T-cell (primary cell): ENCODE data around the gene CACNB4. TPM values are rescaled to one million over a fixed set of nuclear protein-coding genes. Genes with fewer than 3 reads are reported as not detected.

ENCODE experiments used
- ATAC-seq, 4 experiments: fragments of 200-7000 bp in 3 of 4; fragments of 150-1000 bp in 1 of 4; cut with Tn5 transposase; replicated peaks in 1 of 4; 1 replicate in 3 of 4; 2 replicates in 1 of 4; pipeline ENCODE4 v1.10.0; 2021; ENCODE audit warnings: moderate library complexity in 3 of 4, mild to moderate bottlenecking in 2 of 4, moderate number of reproducible peaks in 1 of 4
- CTCF ChIA-PET, 2 donors: fragments of 300-600 bp; sonication (Branson Sonifier 250); formaldehyde crosslinking; loops; one replicate each; lab custom pipeline; 2022; ENCODE audit warnings: antibody characterized with exemption in 2 of 2; lab: Charles Lee
- POLR2A ChIA-PET, 2 donors: fragments of 300-600 bp; sonication (Branson Sonifier 250); formaldehyde crosslinking; loops; one replicate each; lab custom pipeline; 2022; ENCODE audit warnings: antibody characterized with exemption in 2 of 2; lab: Charles Lee
- DNase-seq, 35 experiments: peaks; one replicate each; pipeline versions ENCODE4 v3.0.0 to v3.0.0-alpha.2; 2013 to 2023
- H3K27ac ChIP-seq: one replicate; pipeline ENCODE4 v1.5.1; 2013; ENCODE audit warnings: low read length
- H3K27me3 ChIP-seq, 2 experiments: replicated peaks in 1 of 2; 1 replicate in 1 of 2; 2 replicates in 1 of 2; pipeline versions ENCODE4 v1.6.1 to v1.7.0; 2013; ENCODE audit warnings: low read length in 1 of 2, mixed read lengths in 1 of 2; ENCODE audit not compliant: control insufficient read depth in 2 of 2, insufficient read depth in 2 of 2; ENCODE audit errors: extremely low read depth in 1 of 2
- H3K36me3 ChIP-seq, 2 donors: 1 replicate in 1 of 2; 2 replicates in 1 of 2; pipeline versions ENCODE4 v1.6.1 to v1.7.0; 2013; ENCODE audit warnings: low read length in 1 of 2; ENCODE audit not compliant: control insufficient read depth in 2 of 2, insufficient read depth in 1 of 2; ENCODE audit errors: extremely low read depth in 1 of 2
- H3K4me1 ChIP-seq, 2 experiments: 1 replicate in 1 of 2; 2 replicates in 1 of 2; pipeline versions ENCODE4 v1.6.1 to v1.7.0; 2013; ENCODE audit warnings: low read length in 2 of 2, mixed read lengths in 1 of 2; ENCODE audit not compliant: insufficient read depth in 2 of 2, control insufficient read depth in 1 of 2; ENCODE audit errors: extremely low read depth in 1 of 2
- H3K4me3 ChIP-seq, 2 donors: 1 replicate in 1 of 2; 2 replicates in 1 of 2; pipeline versions ENCODE4 v1.5.1 to v1.7.0; 2013; ENCODE audit warnings: mild to moderate bottlenecking in 2 of 2, low read length in 1 of 2, moderate library complexity in 1 of 2; ENCODE audit not compliant: control insufficient read depth in 1 of 2; ENCODE audit errors: extremely low read depth in 1 of 2
- H3K9me3 ChIP-seq: 2 replicates; pipeline ENCODE4 v1.7.0; 2013
- H3K27ac Mint-ChIP-seq, 2 donors: one replicate each; pipeline ENCODE4 v1.8.0; 2020 to 2021; ENCODE audit warnings: mild to moderate bottlenecking in 2 of 2, mixed read lengths in 2 of 2
- H3K27me3 Mint-ChIP-seq, 2 donors: one replicate each; pipeline ENCODE4 v1.8.0; 2021 to 2022; ENCODE audit warnings: mixed read lengths in 2 of 2
- H3K36me3 Mint-ChIP-seq: one replicate; pipeline ENCODE4 v1.8.0; 2021; ENCODE audit warnings: mixed read lengths
- H3K4me1 Mint-ChIP-seq, 3 donors: one replicate each; pipeline ENCODE4 v1.8.0; 2020 to 2022; ENCODE audit warnings: mixed read lengths in 3 of 3, mild to moderate bottlenecking in 1 of 3
- H3K4me3 Mint-ChIP-seq, 3 donors: one replicate each; pipeline ENCODE4 v1.8.0; 2020 to 2022; ENCODE audit warnings: mild to moderate bottlenecking in 3 of 3, mixed read lengths in 3 of 3, moderate library complexity in 3 of 3
- H3K9me3 Mint-ChIP-seq, 3 donors: one replicate each; pipeline ENCODE4 v1.8.0; 2020 to 2022; ENCODE audit warnings: mixed read lengths in 3 of 3
- WGBS: methylation state at CpG from one replicate; pipeline ENCODE4 v1.1.5; 2013; ENCODE audit warnings: missing lambda C conversion rate; ENCODE audit not compliant: insufficient coverage; 5-methylcytosine and 5-hydroxymethylcytosine counted together
- total RNA-seq, 35 experiments: library from RNA in 6 of 35; stranded (reverse) in 6 of 35; fragments of 120-200 nt in 1 of 35; gene quantifications; one replicate each; pipeline versions ENCODE4 v1.2.1 to v1.2.4 and lab custom pipeline; 2013 to 2026

CACNB4 gene
- total RNA-seq, 5 donors from 2014 or later (not counting 1 experiment from before 2014, with no cell fraction given), result 0.16 to 1.2 (median 0.47) TPM

DNA sequence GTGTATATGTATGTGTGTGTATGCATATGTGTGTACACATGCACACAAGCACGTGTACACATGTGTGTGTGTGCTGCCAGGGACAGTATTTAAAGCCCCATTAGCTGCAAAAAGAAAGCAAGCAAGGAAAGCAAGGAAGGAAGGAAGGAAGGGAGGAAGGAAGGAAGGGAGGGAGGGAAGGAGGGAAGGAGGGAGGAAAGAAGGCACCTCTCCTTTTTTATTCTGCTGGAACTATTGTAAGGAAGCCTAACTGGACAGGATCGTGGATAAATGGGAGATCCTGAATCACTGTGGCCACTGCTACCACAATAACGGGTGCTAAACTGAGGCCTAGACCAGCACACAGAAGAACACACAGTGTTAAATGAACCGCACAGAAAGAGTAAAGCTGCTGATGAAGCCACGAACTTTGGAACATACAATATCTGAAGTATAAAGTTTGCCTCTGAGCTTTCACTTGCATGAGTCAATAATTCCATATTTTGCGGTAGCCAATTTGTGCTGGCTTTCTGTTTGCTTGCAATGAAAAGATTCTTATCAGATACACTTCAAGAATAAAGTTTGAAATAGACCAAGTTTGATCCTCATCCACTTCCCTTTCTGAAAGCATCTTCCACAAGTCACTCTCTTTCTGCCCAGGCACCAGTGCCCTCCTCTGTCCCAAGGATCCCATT is 15.5 kb downstream of the CACNB4 start:
- ChIA-PET CTCF (no interaction called here), POLR2A (no interaction called here)
- Histone ChIP-seq H3K4me1 (no peaks in the 10 kb centered on the region), H3K36me3 (no peaks in the 10 kb centered on the region), H3K4me3 (no peak overlapping the region), H3K27ac (no peak overlapping the region), H3K27me3 (peaks cover 0 to 2% of the 10 kb centered on the region in 2 experiments), H3K9me3 (no peaks in the 10 kb centered on the region)
- WGBS, result 65% methylated on average over 4 of the region's 6 CpGs
- ATAC-seq (no peak), DNase-seq (no peak)
- H3K27ac Mint-ChIP-seq, result no peak overlapping the region
- no peaks in the 10 kb centered on the region for H3K27me3 Mint-ChIP-seq
- no peaks in the 10 kb centered on the region for H3K9me3 Mint-ChIP-seq
- H3K4me3 Mint-ChIP-seq, result no peak overlapping the region
- H3K36me3 Mint-ChIP-seq, result no peaks in the 10 kb centered on the region
- H3K4me1 Mint-ChIP-seq, result no peaks in the 10 kb centered on the region

DNA sequence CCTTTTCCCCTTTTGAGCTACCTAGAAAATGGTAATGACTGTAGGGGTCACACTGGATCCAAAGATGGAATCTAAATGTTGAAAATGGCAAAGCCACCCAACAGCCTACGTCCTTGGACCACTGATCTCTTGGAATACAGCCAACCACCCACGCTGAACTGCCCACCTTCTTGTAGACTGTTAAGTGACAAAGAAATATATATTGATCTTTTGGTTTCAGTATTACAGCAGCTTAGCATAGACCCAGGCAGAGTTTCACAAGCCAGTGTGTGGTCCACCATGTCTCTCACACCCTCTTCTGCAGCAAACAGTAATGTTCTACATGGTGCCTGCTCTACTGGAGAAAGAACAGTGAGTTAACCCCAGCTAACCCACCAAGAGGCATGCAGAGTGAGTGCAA is 20.2 kb downstream of the CACNB4 start:
- peaks cover 0 to 4% (median 0%) of the 10 kb centered on the region in 3 donors for H3K9me3 Mint-ChIP-seq
- H3K4me3 Mint-ChIP-seq, result no peak overlapping the region
- Histone ChIP-seq H3K36me3 (no peaks in the 10 kb centered on the region), H3K9me3 (no peaks in the 10 kb centered on the region), H3K27ac (no peak overlapping the region), H3K4me3 (no peak overlapping the region), H3K4me1 (no peaks in the 10 kb centered on the region), H3K27me3 (peaks cover 0 to 2% of the 10 kb centered on the region in 2 experiments)
- ChIA-PET POLR2A (no interaction called here), CTCF (no interaction called here)
- DNase-seq, result no peak
- no peaks in the 10 kb centered on the region for H3K36me3 Mint-ChIP-seq
- no peaks in the 10 kb centered on the region for H3K27me3 Mint-ChIP-seq
- WGBS, result no CpG with 5 or more reads among the region's 2 CpGs
- no peak overlapping the region for H3K27ac Mint-ChIP-seq
- H3K4me1 Mint-ChIP-seq, result no peaks in the 10 kb centered on the region
- no peak for ATAC-seq

DNA sequence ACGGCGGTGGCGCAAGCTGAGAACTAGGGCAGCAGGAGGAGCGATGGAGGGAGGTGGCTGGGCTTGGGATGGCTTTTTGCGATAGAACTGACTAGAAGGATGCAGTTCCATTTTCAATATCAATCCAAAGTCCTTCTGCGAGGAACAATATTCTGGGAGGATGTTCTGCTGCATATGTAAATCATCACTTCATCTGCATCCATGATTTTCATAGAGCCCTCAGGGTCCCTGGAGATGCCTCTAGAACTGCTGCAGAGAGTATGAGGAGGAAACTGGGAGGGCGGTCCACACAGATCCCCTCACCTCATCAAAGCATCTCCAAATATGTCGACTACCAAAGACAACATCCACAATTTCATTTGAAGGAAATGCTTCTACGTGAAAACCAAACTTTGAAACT is 20.8 kb downstream of the CACNB4 start:
- Mint-ChIP-seq H3K27ac (no peak overlapping the region), H3K4me1 (no peaks in the 10 kb centered on the region), H3K27me3 (no peaks in the 10 kb centered on the region), H3K9me3 (peaks cover 0 to 4% (median 0%) of the 10 kb centered on the region in 3 donors), H3K4me3 (no peak overlapping the region), H3K36me3 (no peaks in the 10 kb centered on the region)
- Histone ChIP-seq H3K27ac (no peak overlapping the region), H3K4me1 (no peaks in the 10 kb centered on the region), H3K9me3 (no peaks in the 10 kb centered on the region), H3K4me3 (no peak overlapping the region), H3K36me3 (no peaks in the 10 kb centered on the region), H3K27me3 (peaks cover 0 to 2% of the 10 kb centered on the region in 2 experiments)
- ChIA-PET POLR2A (no interaction called here), CTCF (interaction anchor here in 1 of 2 donors (0.6 kb wide), 1 partner anchor 76 kb away, joined by 6 read pairs; no protein-coding TSS in a partner anchor)
- DNase-seq, result no peak
- ATAC-seq, result no peak
- 91% methylated on average over 5 of the region's 9 CpGs for WGBS

DNA sequence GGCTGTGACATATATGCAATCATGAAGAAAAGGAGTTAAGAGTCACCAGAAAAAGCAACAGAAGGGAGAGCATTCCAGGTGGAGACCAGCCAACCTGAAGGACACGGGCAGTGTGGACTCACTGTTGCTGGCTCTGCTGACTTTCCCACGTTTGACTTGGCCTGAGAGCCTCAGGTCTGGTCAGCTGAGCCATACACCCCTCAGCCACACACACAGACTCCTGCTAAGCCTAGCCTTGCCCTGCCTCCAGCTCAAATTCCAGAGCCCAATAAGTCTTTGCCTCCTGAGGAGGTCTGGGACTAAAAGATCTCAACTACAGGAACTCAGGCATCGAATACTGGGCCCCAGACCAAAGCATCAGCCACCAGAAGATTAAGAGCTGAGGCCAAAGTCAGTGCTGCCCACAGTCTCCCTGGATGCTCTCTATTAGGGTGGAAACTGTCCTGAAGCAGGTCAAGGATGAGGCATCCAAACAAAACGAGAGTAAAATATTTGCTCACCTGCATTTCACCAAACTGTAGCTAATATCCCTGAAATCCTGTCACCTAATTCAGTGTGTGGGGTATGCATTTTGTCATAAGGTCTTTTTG is 23.3 kb downstream of the CACNB4 start:
- WGBS, result 51% methylated on average over 3 of the region's 4 CpGs
- Histone ChIP-seq H3K27ac (no peak overlapping the region), H3K4me1 (no peaks in the 10 kb centered on the region), H3K4me3 (no peak overlapping the region), H3K36me3 (no peaks in the 10 kb centered on the region), H3K27me3 (peaks cover 0 to 2% of the 10 kb centered on the region in 2 experiments), H3K9me3 (no peaks in the 10 kb centered on the region)
- H3K9me3 Mint-ChIP-seq, result peaks cover 0 to 4% (median 0%) of the 10 kb centered on the region in 3 donors
- ChIA-PET POLR2A (no interaction called here), CTCF (no interaction called here)
- H3K36me3 Mint-ChIP-seq, result no peaks in the 10 kb centered on the region
- H3K4me1 Mint-ChIP-seq, result no peaks in the 10 kb centered on the region
- DNase-seq (no peak), ATAC-seq (no peak)
- H3K4me3 Mint-ChIP-seq, result no peak overlapping the region
- no peak overlapping the region for H3K27ac Mint-ChIP-seq
- H3K27me3 Mint-ChIP-seq, result no peaks in the 10 kb centered on the region

DNA sequence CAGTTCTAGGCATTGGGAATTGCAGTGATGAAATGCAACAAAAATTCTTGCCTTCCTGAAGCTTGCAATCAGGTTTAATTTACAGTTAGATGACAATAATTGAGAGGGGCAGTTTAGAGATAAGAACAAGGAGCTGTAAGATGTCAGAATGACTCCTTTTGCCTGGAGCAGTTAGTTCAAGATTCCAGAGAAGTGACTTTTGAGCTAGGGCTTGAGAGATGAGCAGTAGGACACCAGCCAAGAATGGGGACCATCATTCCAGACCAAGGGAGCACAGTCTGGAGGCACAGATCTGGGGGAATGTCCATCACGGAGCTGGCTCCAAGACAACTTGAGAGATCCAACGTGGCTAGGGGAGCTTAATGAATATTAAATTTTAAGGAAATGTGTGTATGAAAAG is 26.8 kb downstream of the CACNB4 start:
- Histone ChIP-seq H3K27me3 (peaks cover 0 to 5% of the 10 kb centered on the region in 2 experiments), H3K4me3 (no peak overlapping the region), H3K4me1 (no peaks in the 10 kb centered on the region), H3K27ac (no peak overlapping the region), H3K9me3 (no peaks in the 10 kb centered on the region), H3K36me3 (no peaks in the 10 kb centered on the region)
- ATAC-seq (no peak), DNase-seq (no peak)
- Mint-ChIP-seq H3K27ac (no peak overlapping the region), H3K4me3 (no peak overlapping the region), H3K4me1 (no peaks in the 10 kb centered on the region), H3K36me3 (no peaks in the 10 kb centered on the region), H3K27me3 (no peaks in the 10 kb centered on the region), H3K9me3 (peaks cover 0 to 4% (median 0%) of the 10 kb centered on the region in 3 donors)
- no CpG with 5 or more reads among the region's 2 CpGs for WGBS
- ChIA-PET POLR2A (no interaction called here), CTCF (no interaction called here)

DNA sequence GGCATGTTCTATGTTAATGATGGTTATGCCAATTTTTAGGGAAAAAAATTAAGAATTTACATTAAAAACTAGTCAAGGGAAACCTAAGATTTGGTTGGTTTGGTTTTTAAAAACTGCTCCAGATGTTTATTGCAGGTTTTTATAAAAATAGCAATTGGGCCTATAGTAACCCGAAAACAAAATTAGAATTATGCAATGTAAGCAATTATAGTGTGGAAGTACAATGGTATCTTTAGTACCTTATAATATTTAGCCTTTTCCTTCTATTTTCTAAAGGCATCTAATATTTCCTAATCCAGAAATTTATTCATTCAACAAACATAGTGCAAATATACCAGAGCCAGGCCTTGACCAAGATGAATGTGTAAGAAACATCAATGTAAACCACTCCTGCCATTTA is 27.3 kb downstream of the CACNB4 start:
- DNase-seq (no peak), ATAC-seq (no peak)
- Mint-ChIP-seq H3K36me3 (no peaks in the 10 kb centered on the region), H3K4me1 (no peaks in the 10 kb centered on the region), H3K27me3 (no peaks in the 10 kb centered on the region), H3K4me3 (no peak overlapping the region), H3K27ac (no peak overlapping the region), H3K9me3 (peaks cover 0 to 4% (median 0%) of the 10 kb centered on the region in 3 donors)
- Histone ChIP-seq H3K9me3 (no peaks in the 10 kb centered on the region), H3K27me3 (peaks cover 0 to 5% of the 10 kb centered on the region in 2 experiments), H3K27ac (no peak overlapping the region), H3K4me1 (no peaks in the 10 kb centered on the region), H3K4me3 (no peak overlapping the region), H3K36me3 (no peaks in the 10 kb centered on the region)
- POLR2A ChIA-PET, result no interaction called here
- CTCF ChIA-PET, result no interaction called here
- WGBS, result no CpG with 5 or more reads among the region's 1 CpG
